ENCODE results near the gene MYH7.

DNA sequence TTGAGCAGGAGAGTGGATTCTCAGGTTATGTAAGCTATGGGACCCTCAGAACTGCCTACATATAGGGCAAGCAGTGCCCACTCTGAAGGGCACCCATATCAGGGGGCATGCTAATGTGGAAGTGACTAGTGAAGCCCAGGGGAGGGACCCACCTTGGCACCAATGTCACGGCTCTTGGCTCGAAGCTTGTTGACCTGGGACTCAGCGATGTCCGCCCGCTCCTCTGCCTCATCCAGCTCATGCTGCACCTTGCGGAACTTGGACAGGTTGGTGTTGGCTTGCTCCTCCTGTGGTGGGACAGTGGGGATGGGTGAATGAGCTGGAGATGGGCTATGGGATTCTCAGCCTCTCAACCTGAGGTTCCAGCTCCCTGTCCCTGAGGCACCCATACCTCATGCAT, 53.2 kb downstream of the MYH7 start:
- TF ChIP-seq, protein P1, sequence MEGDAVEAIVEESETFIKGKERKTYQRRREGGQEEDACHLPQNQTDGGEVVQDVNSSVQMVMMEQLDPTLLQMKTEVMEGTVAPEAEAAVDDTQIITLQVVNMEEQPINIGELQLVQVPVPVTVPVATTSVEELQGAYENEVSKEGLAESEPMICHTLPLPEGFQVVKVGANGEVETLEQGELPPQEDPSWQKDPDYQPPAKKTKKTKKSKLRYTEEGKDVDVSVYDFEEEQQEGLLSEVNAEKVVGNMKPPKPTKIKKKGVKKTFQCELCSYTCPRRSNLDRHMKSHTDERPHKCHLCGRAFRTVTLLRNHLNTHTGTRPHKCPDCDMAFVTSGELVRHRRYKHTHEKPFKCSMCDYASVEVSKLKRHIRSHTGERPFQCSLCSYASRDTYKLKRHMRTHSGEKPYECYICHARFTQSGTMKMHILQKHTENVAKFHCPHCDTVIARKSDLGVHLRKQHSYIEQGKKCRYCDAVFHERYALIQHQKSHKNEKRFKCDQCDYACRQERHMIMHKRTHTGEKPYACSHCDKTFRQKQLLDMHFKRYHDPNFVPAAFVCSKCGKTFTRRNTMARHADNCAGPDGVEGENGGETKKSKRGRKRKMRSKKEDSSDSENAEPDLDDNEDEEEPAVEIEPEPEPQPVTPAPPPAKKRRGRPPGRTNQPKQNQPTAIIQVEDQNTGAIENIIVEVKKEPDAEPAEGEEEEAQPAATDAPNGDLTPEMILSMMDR (IDR thresholded peaks at IDR 0.05), result no peak
- TF ChIP-seq POLR2A (IDR thresholded peaks at IDR 0.05) (no peak), EP300 (IDR thresholded peaks at IDR 0.05) (no peak)
